IMR-90 (cell line): ENCODE measurements around the gene KPNA2. TPM values are rescaled to one million over a fixed set of nuclear protein-coding genes. Genes with fewer than 3 reads are reported as not detected.
"Not testable (repeated sequence)": the region's sequence is repeated elsewhere in the genome, so short reads cannot be mapped to it uniquely, and the experiment has no call there.

Experiments
- ATAC-seq: fragments of 200-7000 bp; cut with Tn5 transposase; 2 replicates; pipeline ENCODE4 v1.9.1; 2020; ENCODE audit warnings: low read depth, mild to moderate bottlenecking, moderate library complexity
- BruUV-seq: library from RNA; stranded (reverse); fragments of 400-500 nt; replicated peaks from 2 replicates; lab custom pipeline; 2021; lab: Mats Ljungman, UMichigan
- CTCF ChIA-PET: fragments of 300-600 bp; formaldehyde crosslinking; extraction: SDS; loops from one replicate; lab custom pipeline; 2021; ENCODE audit warnings: antibody characterized with exemption; lab: Yijun Ruan, JAX
- POLR2A ChIA-PET: fragments of 300-600 bp; sonication (Branson Sonifier 250); formaldehyde crosslinking; loops from one replicate; lab custom pipeline; 2022; ENCODE audit warnings: antibody characterized with exemption; ENCODE audit not compliant: unreplicated experiment; lab: Charles Lee
- DNase-seq: peaks from one replicate; pipeline ENCODE4 v3.0.0; 2013
- H2AFZ ChIP-seq: replicated peaks from 2 replicates; pipeline ENCODE3; 2013; ENCODE audit warnings: low read length, mild to moderate bottlenecking; ENCODE audit not compliant: poor library complexity
- H2AK5ac ChIP-seq: 2 replicates; pipeline ENCODE4 v1.6.1; 2013; ENCODE audit warnings: low read depth, low read length, inconsistent platforms
- H2AK9ac ChIP-seq: replicated peaks from 2 replicates; pipeline ENCODE3; 2013; ENCODE audit warnings: mild to moderate bottlenecking, low read depth, low read length, moderate library complexity; ENCODE audit not compliant: poor library complexity
- H2BK120ac ChIP-seq: 2 replicates; pipeline ENCODE4 v1.6.1; 2013; ENCODE audit warnings: low read depth, low read length, inconsistent platforms
- H2BK15ac ChIP-seq: 3 replicates; pipeline ENCODE4 v1.6.1; 2013; ENCODE audit warnings: low read depth, low read length, inconsistent platforms
- H2BK20ac ChIP-seq: 2 replicates; pipeline ENCODE4 v1.6.1; 2013; ENCODE audit warnings: low read depth, mild to moderate bottlenecking, inconsistent platforms, low read length, moderate library complexity
- H2BK5ac ChIP-seq: 2 replicates; pipeline ENCODE4 v1.6.1; 2013; ENCODE audit warnings: mild to moderate bottlenecking, low read depth, low read length, inconsistent platforms; ENCODE audit not compliant: poor library complexity, severe bottlenecking
- H3K14ac ChIP-seq: replicated peaks from 2 replicates; pipeline ENCODE4 v1.6.1; 2013; ENCODE audit warnings: low read depth, low read length, inconsistent platforms
- H3K18ac ChIP-seq: 2 replicates; pipeline ENCODE4 v1.6.1; 2013; ENCODE audit warnings: low read depth, low read length, control low read depth
- H3K23ac ChIP-seq: 2 replicates; pipeline ENCODE4 v1.6.1; 2013; ENCODE audit warnings: low read depth, low read length, inconsistent platforms
- H3K27ac ChIP-seq: 2 replicates; pipeline ENCODE4 v1.5.1; 2013; ENCODE audit warnings: mild to moderate bottlenecking, control low read depth, low read length; ENCODE audit not compliant: insufficient read depth
- H3K27me3 ChIP-seq: 2 replicates; pipeline ENCODE4 v1.6.1; 2013; ENCODE audit warnings: low read length; ENCODE audit not compliant: control insufficient read depth, insufficient read depth
- H3K36me3 ChIP-seq: 2 replicates; pipeline ENCODE4 v1.6.1; 2013; ENCODE audit warnings: low read length, mixed read lengths; ENCODE audit not compliant: control insufficient read depth, insufficient read depth
- H3K4ac ChIP-seq: 2 replicates; pipeline ENCODE4 v1.6.1; 2013; ENCODE audit warnings: low read depth, low read length, inconsistent platforms
- H3K4me1 ChIP-seq: 2 replicates; pipeline ENCODE4 v1.6.1; 2013; ENCODE audit warnings: low read length, mixed read lengths; ENCODE audit not compliant: control insufficient read depth, insufficient read depth
- H3K4me2 ChIP-seq: 2 replicates; pipeline ENCODE4 v1.6.1; 2013; ENCODE audit warnings: low read depth, mild to moderate bottlenecking, control low read depth, low read length, moderate library complexity
- H3K4me3 ChIP-seq: 2 replicates; pipeline ENCODE4 v1.5.1; 2013; ENCODE audit warnings: low read depth, mild to moderate bottlenecking, control low read depth, low read length, moderate library complexity; ENCODE audit not compliant: insufficient read depth
- H3K56ac ChIP-seq: 2 replicates; pipeline ENCODE4 v1.6.1; 2013; ENCODE audit warnings: low read length, inconsistent platforms; ENCODE audit not compliant: insufficient read depth; ENCODE audit errors: extremely low read depth
- H3K79me1 ChIP-seq, 2 experiments: 2 replicates each; pipeline ENCODE4 v1.6.1; 2013; ENCODE audit warnings: low read length in 2 of 2, inconsistent platforms in 1 of 2, low read depth in 1 of 2
- H3K9ac ChIP-seq: 2 replicates; pipeline ENCODE4 v1.6.1; 2013; ENCODE audit warnings: low read depth, low read length, control low read depth
- H3K9me1 ChIP-seq: 2 replicates; pipeline ENCODE4 v1.6.1; 2013; ENCODE audit warnings: low read length, inconsistent platforms; ENCODE audit not compliant: insufficient read depth
- H3K9me3 ChIP-seq: 2 replicates; pipeline ENCODE4 v1.6.1; 2013; ENCODE audit warnings: low read length; ENCODE audit not compliant: control insufficient read depth, insufficient read depth
- H4K20me1 ChIP-seq: 2 replicates; pipeline ENCODE4 v1.6.1; 2013; ENCODE audit warnings: low read length, inconsistent platforms; ENCODE audit not compliant: insufficient read depth
- H4K5ac ChIP-seq: 2 replicates; pipeline ENCODE4 v1.6.1; 2013; ENCODE audit warnings: mild to moderate bottlenecking, low read depth, low read length, control low read depth
- H4K8ac ChIP-seq, 2 experiments: 2 replicates each; pipeline ENCODE4 v1.6.1; 2013; ENCODE audit warnings: low read depth in 2 of 2, low read length in 2 of 2, control low read depth in 1 of 2, inconsistent platforms in 1 of 2
- H4K91ac ChIP-seq: 2 replicates; pipeline ENCODE4 v1.6.1; 2013; ENCODE audit warnings: low read depth, low read length, inconsistent platforms; ENCODE audit not compliant: insufficient read depth
- CEBPB ChIP-seq: IDR thresholded peaks from 2 replicates; pipeline ENCODE4 v1.6.1; 2012; ENCODE audit warnings: low read depth, low read length, improper control_type of control experiment
- WGBS, 2 experiments: methylation state at CpG; one replicate each; pipeline versions ENCODE4 v1.1.5 to v1.1.7; 2013; ENCODE audit warnings: missing lambda C conversion rate in 2 of 2; ENCODE audit not compliant: insufficient read length in 1 of 2; ENCODE audit errors: extremely low coverage in 2 of 2; 5-methylcytosine and 5-hydroxymethylcytosine counted together
- dilution Hi-C: fragments of 300-500 bp; cut with HindIII; formaldehyde crosslinking; loops from one replicate; pipeline ENCODE4 v1.14.3; 2018; ENCODE audit warnings: low sequenced_read_pairs; ENCODE audit not compliant: unreplicated experiment
- in situ Hi-C: fragments of 300-500 bp; cut with MboI; formaldehyde crosslinking; loops from 3 replicates; pipeline ENCODE4 v1.14.3; 2019; ENCODE audit warnings: low sequenced_read_pairs, inconsistent platforms, mixed read lengths
- intact Hi-C: fragments of 100-400 bp; cut with micrococcal nuclease; formaldehyde crosslinking; loops from 2 replicates; pipeline ENCODE4 v1.10.0; 2022
- polyA plus RNA-seq, 3 experiments: library from polyadenylated mRNA; depleted of rRNA; stranded (reverse); fragments of >200 nt; gene quantifications; 2 replicates each; pipeline ENCODE4 v1.2.3, GENCODE V29; 2012; ENCODE audit warnings: low replicate concordance in 1 of 3
- total RNA-seq: library from RNA; depleted of rRNA; stranded (reverse); fragments of >200 nt; gene quantifications from 2 replicates; pipeline ENCODE4 v1.2.3, GENCODE V29; 2012

The KPNA2 gene
- total and polyA plus RNA-seq, 2 of the 4 experiments (the other 2 are of a cell fraction) = 135 to 262 TPM

- dilution Hi-C loops, H4K5ac ChIP-seq: not testable (repeated sequence)
- peak; percentile 77 for DNase-seq
Measured at GRCh38 chr17:67996301-67997171, 39.0 kb upstream of the KPNA2 start, which contains the start of gene C17orf58. C17orf58 (minus strand) TSS chr17:67996469; CDS start chr17:67996198, 271 bp downstream.

More at GRCh38 chr17:67996301-67997171, 39.0 kb upstream of the KPNA2 start, which contains the start of gene C17orf58:
- Histone ChIP-seq H3K4me2 (peak within 1 kb of the TSS; percentile 98), H3K79me1 (peaks cover 7 to 12% of the 10 kb centered on the region in 2 experiments; a peak in 3 of 4 replicates), H3K14ac (0 out of 2 replicates have a peak within 1 kb of the TSS, but pooled peaks have one; percentile 39), H2BK15ac (peak within 1 kb of the TSS; percentile 14; the same call in 1 of the 3 replicates), H3K23ac (peak within 1 kb of the TSS; percentile 4; the same call in 1 of the 2 replicates), H3K4me3 (peak within 1 kb of the TSS; percentile 64), H3K9ac (peak within 1 kb of the TSS; percentile 45), H4K8ac (peak within 1 kb of the TSS in 1 of 2 experiments; percentile 11; a peak in 1 of 4 replicates), H2AFZ (peak within 1 kb of the TSS; percentile 67)
- H3K27ac ChIP-seq, BruUV-seq, CTCF ChIA-PET, H2AK5ac ChIP-seq, H2BK120ac ChIP-seq, H4K91ac ChIP-seq, H2BK20ac ChIP-seq, POLR2A ChIA-PET, H3K27me3 ChIP-seq, H3K4me1 ChIP-seq, H3K18ac ChIP-seq, H2BK5ac ChIP-seq, H2AK9ac ChIP-seq, H3K56ac ChIP-seq, H3K36me3 ChIP-seq, ATAC-seq, H3K4ac ChIP-seq, H4K20me1 ChIP-seq, H3K9me1 ChIP-seq, H3K9me3 ChIP-seq, in situ Hi-C loops: not testable (repeated sequence)
- 0% methylated on average over 2 of the region's 25 CpGs; no CpG with 5 or more reads in 1 of the 2 experiments for whole genome bisulfite sequencing, 2 experiments
- intact Hi-C loops = loop anchor here (10.0 kb wide), 1 partner anchor 208 kb away; no protein-coding TSS in a partner anchor
- peak; percentile 72 for TF ChIP-seq CEBPB
